HepG2 (cell line): ENCODE data around the gene HSPA1B. TPM values are rescaled to one million over a fixed set of nuclear protein-coding genes. Genes with fewer than 3 reads are reported as not detected.

Source experiments
- ARNT2 ChIP-seq: sonication (generic); formaldehyde crosslinking; IDR thresholded peaks from 2 replicates; pipeline ENCODE4 v1.8.0; 2022; ENCODE audit warnings: mild to moderate bottlenecking, low read depth, missing genetic modification reagents, moderate library complexity
- BHLHE40 ChIP-seq: IDR thresholded peaks from 2 replicates; pipeline ENCODE4 v1.6.1; 2011; ENCODE audit warnings: low read length, improper control_type of control experiment
- BRD4 ChIP-seq: sonication (generic); formaldehyde crosslinking; IDR thresholded peaks from 2 replicates; pipeline ENCODE4 v1.4.0; 2020; ENCODE audit warnings: missing genetic modification reagents
- CSRNP2 ChIP-seq: sonication (generic); formaldehyde crosslinking; conservative IDR thresholded peaks from 2 replicates; pipeline ENCODE4 v1.8.0; 2022; ENCODE audit warnings: low read depth, missing genetic modification reagents
- DDIT3 ChIP-seq: sonication (generic); formaldehyde crosslinking; IDR thresholded peaks from 2 replicates; pipeline ENCODE4 v1.4.0; 2020; ENCODE audit warnings: mild to moderate bottlenecking, missing genetic modification reagents
- DMAP1 ChIP-seq: IDR thresholded peaks from 2 replicates; pipeline ENCODE4 v1.6.1; 2016
- EP300 ChIP-seq, 3 experiments: sonication (generic) in 1 of 3; formaldehyde crosslinking in 1 of 3; IDR thresholded peaks; 2 replicates each; pipeline versions ENCODE4 v1.5.1 to v1.6.1; 2011 to 2020; ENCODE audit warnings: low read depth in 2 of 3, low read length in 2 of 3, borderline replicate concordance in 1 of 3, improper control_type of control experiment in 1 of 3, mild to moderate bottlenecking in 1 of 3, missing genetic modification reagents in 1 of 3, moderate library complexity in 1 of 3
- LBX2 ChIP-seq: sonication (generic); formaldehyde crosslinking; IDR thresholded peaks from 2 replicates; pipeline ENCODE4 v1.5.0; 2020; ENCODE audit warnings: missing genetic modification reagents, mild to moderate bottlenecking, borderline replicate concordance
- MLLT10 ChIP-seq: sonication (generic); formaldehyde crosslinking; IDR thresholded peaks from 2 replicates; pipeline ENCODE4 v1.4.0; 2020; ENCODE audit warnings: missing genetic modification reagents
- MLXIP ChIP-seq: sonication (generic); formaldehyde crosslinking; IDR thresholded peaks from 2 replicates; pipeline ENCODE4 v1.9.0; 2021; ENCODE audit warnings: missing genetic modification reagents, borderline replicate concordance
- SMARCC2 ChIP-seq: fragments of 450-650 bp; IDR thresholded peaks from 2 replicates; pipeline ENCODE4 v1.6.1; 2017; ENCODE audit warnings: antibody characterized with exemption, mild to moderate bottlenecking
- SOX6 ChIP-seq, 2 experiments: fragments of 450-650 bp in 1 of 2; sonication (generic) in 1 of 2; formaldehyde crosslinking in 1 of 2; IDR thresholded peaks; 2 replicates each; pipeline versions ENCODE4 v1.4.0 to v1.6.1; 2017 to 2020; ENCODE audit warnings: antibody characterized with exemption in 1 of 2, mild to moderate bottlenecking in 1 of 2, missing genetic modification reagents in 1 of 2
- TFAP4 ChIP-seq: sonication (generic); IDR thresholded peaks from 2 replicates; pipeline ENCODE4 v1.6.1; 2016; ENCODE audit warnings: low read depth, borderline replicate concordance
- ZBED4 ChIP-seq: sonication (generic); formaldehyde crosslinking; IDR thresholded peaks from 2 replicates; pipeline ENCODE4 v1.4.0; 2020; ENCODE audit warnings: missing genetic modification reagents, borderline replicate concordance
- ZC3H4 ChIP-seq: sonication (generic); formaldehyde crosslinking; IDR thresholded peaks from 2 replicates; pipeline ENCODE4 v1.4.0; 2020; ENCODE audit warnings: missing genetic modification reagents, borderline replicate concordance
- ZFP36L2 ChIP-seq: sonication (generic); formaldehyde crosslinking; IDR thresholded peaks from 2 replicates; pipeline ENCODE4 v1.4.0; 2020; ENCODE audit warnings: missing genetic modification reagents
- ZKSCAN1 ChIP-seq: fragments of 150-350 bp; IDR thresholded peaks from 2 replicates; pipeline ENCODE4 v1.6.1; 2014; ENCODE audit warnings: low read length
- polyA plus RNA-seq, 8 experiments: library from polyadenylated mRNA; depleted of rRNA in 3 of 8; stranded (reverse) in 7 of 8; unstranded in 1 of 8; fragments of >200 nt; fragmentation: Illumina TruSeq in 4 of 8; extraction: Trizol in 4 of 8; gene quantifications; 2 replicates each; pipeline versions ENCODE4 v1.2.1 to v1.2.3, GENCODE V29; 2011 to 2016; ENCODE audit warnings: low read depth in 4 of 8, missing spikeins in 1 of 8, mixed read lengths in 1 of 8; ENCODE audit not compliant: insufficient read depth in 1 of 8
- total RNA-seq, 5 experiments: library from RNA; depleted of rRNA; stranded (reverse); fragments of >200 nt; fragmentation: Illumina TruSeq; extraction: Trizol; gene quantifications; 2 replicates each; pipeline ENCODE4 v1.2.3, GENCODE V29; 2016; ENCODE audit warnings: low read depth in 1 of 5

Gene HSPA1B
- total and polyA plus RNA-seq, 2 of the 13 experiments (the other 11 are each of a cell fraction or from before 2014, with no cell fraction given) = 26.0 to 186 TPM

- TF ChIP-seq MLXIP (CRISPR knock-in tag) (no peak; the same call in 1 of the 2 replicates), CSRNP2 (CRISPR knock-in tag) (peak; percentile 41; the same call in 1 of the 2 replicates), ZKSCAN1 (no peak), ZC3H4 (CRISPR knock-in tag) (no peak), MLLT10 (no peak; the same call in 1 of the 2 replicates), SMARCC2 (no peak), DMAP1 (CRISPR knock-in tag) (peak; percentile 31; the same call in 1 of the 2 replicates), DDIT3 (CRISPR knock-in tag) (peak; percentile 49; the same call in 1 of the 2 replicates), LBX2 (peak; percentile 58; the same call in 1 of the 2 replicates), BRD4 (no peak), SOX6 (IDR thresholded peaks at IDR 0.05) (no peak), SOX6 (CRISPR knock-in tag; IDR thresholded peaks at IDR 0.05) (peak; percentile 51; the same call in 1 of the 2 replicates), BHLHE40 (peak; percentile 67), EP300 (IDR thresholded peaks at IDR 0.05; ENCODE audit: low read depth in 2 of 2, low read length in 2 of 2) (peak in 1 of 2 experiments; percentile 49; a peak in 2 of 4 replicates), EP300 (CRISPR knock-in tag; IDR thresholded peaks at IDR 0.05; ENCODE audit: borderline replicate concordance) (no peak; the same call in 1 of the 2 replicates), ZFP36L2 (CRISPR knock-in tag) (peak; percentile 79; the same call in 1 of the 2 replicates), ARNT2 (peak; percentile 88), ZBED4 (CRISPR knock-in tag) (peak; percentile 94), TFAP4 (peak; percentile 99)
Observed at GRCh38 chr6:31862344-31863235, 35.1 kb downstream of the HSPA1B start, which contains the start of gene NEU1 (continued).
